Skeletal muscle satellite cell (primary cell): Measurements from ENCODE around the gene UBR4.
"Not testable (repeated sequence)": the region's sequence is repeated elsewhere in the genome, so short reads cannot be mapped to it uniquely, and the experiment has no call there.

ENCODE experiments used
- H3K27me3 ChIP-seq: 2 replicates; pipeline ENCODE4 v1.7.0; 2013; ENCODE audit warnings: low read length; ENCODE audit not compliant: control insufficient read depth, insufficient read depth
- H3K36me3 ChIP-seq: 2 replicates; pipeline ENCODE4 v1.7.0; 2013; ENCODE audit warnings: mild to moderate bottlenecking, control low read depth, low read length; ENCODE audit not compliant: insufficient read depth
- H3K4me1 ChIP-seq: 2 replicates; pipeline ENCODE4 v1.7.0; 2013; ENCODE audit warnings: low read length; ENCODE audit not compliant: control insufficient read depth, insufficient read depth
- H3K4me2 ChIP-seq: 2 replicates; pipeline ENCODE4 v1.7.0; 2013; ENCODE audit warnings: mild to moderate bottlenecking, low read length
- H3K4me3 ChIP-seq: 2 replicates; pipeline ENCODE4 v1.7.0; 2013; ENCODE audit warnings: low read length
- H3K9ac ChIP-seq: 2 replicates; pipeline ENCODE4 v1.7.0; 2013; ENCODE audit warnings: mild to moderate bottlenecking, low read depth, low read length, moderate library complexity
- H3K9me3 ChIP-seq: replicated peaks from 2 replicates; pipeline ENCODE4 v1.7.0; 2013; ENCODE audit warnings: mild to moderate bottlenecking, control low read depth, low read length

Gene UBR4

GRCh38 chr1:19234224-19234623 lies 24.2 kb upstream of the UBR4 start:
- Histone ChIP-seq H3K4me1 (peaks cover 5% of the 10 kb centered on the region), H3K4me3 (no peak overlapping the region), H3K36me3 (peaks cover 74% of the 10 kb centered on the region), H3K4me2 (no peak overlapping the region), H3K9me3 (no peaks in the 10 kb centered on the region), H3K27me3 (no peaks in the 10 kb centered on the region), H3K9ac (no peak overlapping the region)

GRCh38 chr1:19232524-19232846 lies 22.4 kb upstream of the UBR4 start:
- no peak overlapping the region for H3K9ac ChIP-seq
- H3K9me3 ChIP-seq = no peaks in the 10 kb centered on the region
- H3K36me3 ChIP-seq = peaks cover 61% of the 10 kb centered on the region
- H3K4me3 ChIP-seq = no peak overlapping the region
- H3K4me1 ChIP-seq = peaks cover 5% of the 10 kb centered on the region
- no peaks in the 10 kb centered on the region for H3K27me3 ChIP-seq
- no peak overlapping the region for H3K4me2 ChIP-seq

GRCh38 chr1:19231736-19232523 lies 21.9 kb upstream of the UBR4 start:
- not testable (repeated sequence) for H3K4me1 ChIP-seq, H3K4me3 ChIP-seq, H3K9ac ChIP-seq

DNA sequence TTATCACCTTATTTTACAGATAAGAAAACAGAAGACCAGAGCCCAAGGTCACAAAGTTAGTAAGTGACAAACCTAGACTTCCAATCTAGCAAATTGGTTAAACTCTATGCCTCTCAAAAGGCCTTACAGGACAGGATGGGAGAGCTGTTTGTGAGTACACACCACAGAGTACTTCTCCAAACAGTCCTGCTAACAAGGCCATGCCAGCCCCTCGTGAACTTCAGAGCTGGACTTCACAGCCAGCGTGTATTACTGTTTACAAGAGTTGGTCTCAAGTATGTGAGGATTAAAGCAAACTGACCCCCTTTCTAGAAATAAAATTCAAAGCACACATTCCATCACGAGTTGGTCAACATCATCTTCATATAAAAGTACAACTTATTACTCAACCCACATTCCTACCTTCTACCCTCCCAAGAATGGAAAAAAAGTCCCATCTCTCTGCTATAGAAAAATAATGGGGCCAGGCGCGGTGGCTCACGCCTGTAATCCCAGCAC lies 19.8 kb upstream of the UBR4 start:
- no peak overlapping the region for H3K9ac ChIP-seq
- no peaks in the 10 kb centered on the region for H3K9me3 ChIP-seq
- no peak overlapping the region for H3K4me3 ChIP-seq
- peaks cover 5% of the 10 kb centered on the region for H3K4me1 ChIP-seq
- H3K27me3 ChIP-seq = no peaks in the 10 kb centered on the region
- H3K36me3 ChIP-seq = peaks cover 67% of the 10 kb centered on the region
- H3K4me2 ChIP-seq = no peak overlapping the region

More at GRCh38 chr1:19231736-19232523, 21.9 kb upstream of the UBR4 start:
- H3K9me3 ChIP-seq, H3K4me2 ChIP-seq, H3K27me3 ChIP-seq: not testable (repeated sequence)
- H3K36me3 ChIP-seq = peaks cover 60% of the 10 kb centered on the region

DNA sequence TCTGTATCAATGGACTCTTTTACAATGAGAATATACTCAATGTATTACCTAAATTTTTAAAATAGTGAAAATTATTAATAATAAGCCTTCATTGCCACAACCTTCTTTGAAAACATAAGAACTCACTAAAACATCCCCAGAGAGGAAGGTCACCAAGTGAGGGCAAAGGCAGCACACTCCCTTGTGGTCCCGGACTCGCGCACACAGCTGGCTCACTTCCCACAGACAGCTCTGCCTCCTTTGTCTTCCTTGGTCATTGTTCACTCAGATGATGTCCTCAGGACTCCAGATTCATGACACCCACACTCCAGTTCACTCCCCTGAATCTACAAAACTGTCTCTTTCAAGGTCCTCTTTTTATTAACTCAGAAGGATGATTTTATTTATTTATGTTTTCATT lies 19.2 kb upstream of the UBR4 start:
- no peak overlapping the region for H3K4me2 ChIP-seq
- peaks cover 68% of the 10 kb centered on the region for H3K36me3 ChIP-seq
- no peak overlapping the region for H3K9ac ChIP-seq
- no peaks in the 10 kb centered on the region for H3K9me3 ChIP-seq
- H3K4me3 ChIP-seq = no peak overlapping the region
- H3K4me1 ChIP-seq = peaks cover 5% of the 10 kb centered on the region
- no peaks in the 10 kb centered on the region for H3K27me3 ChIP-seq

DNA sequence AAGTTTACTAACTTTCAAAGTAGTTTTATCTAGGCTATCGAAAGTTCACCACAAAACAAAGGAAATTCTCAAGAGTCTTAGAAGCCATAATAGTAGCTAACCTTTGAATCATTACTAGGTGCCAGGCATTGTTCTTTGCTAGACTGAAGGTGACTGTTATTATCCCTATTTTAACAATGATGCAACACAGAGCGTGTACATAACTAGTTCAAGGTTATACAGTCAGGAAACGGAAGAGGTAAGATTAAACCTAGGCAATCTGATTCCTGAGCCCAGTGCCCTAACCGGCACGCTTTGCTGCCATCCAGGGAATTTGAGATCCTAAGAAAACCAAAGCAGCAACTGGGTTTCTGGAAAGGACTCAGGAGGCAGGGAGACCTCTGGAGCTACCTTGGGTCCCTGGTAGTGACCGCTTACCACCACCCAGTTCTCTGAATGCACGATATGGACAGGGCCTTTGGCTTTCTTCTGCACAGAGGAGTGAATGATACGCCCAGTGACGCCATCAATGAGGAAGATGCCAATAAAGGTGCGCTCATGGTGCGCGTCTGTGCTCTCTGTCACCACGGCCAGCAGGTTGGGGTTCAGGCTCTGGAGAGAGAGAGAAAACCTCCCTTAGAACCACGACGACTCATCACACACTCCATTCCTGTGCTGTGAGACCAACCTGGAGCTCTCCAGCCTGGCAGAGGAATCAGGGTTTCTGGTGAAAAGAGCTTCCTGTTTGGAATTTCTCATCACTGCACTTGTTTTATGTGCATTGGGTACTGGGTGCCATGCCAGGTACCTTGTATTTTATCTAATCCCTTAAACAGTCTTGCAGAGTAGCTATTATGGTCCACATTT lies 13.1 kb upstream of the UBR4 start:
- H3K4me3 ChIP-seq = no peak overlapping the region

GRCh38 chr1:19222573-19222972 lies 12.5 kb upstream of the UBR4 start:
- peaks cover 87% of the 10 kb centered on the region for H3K36me3 ChIP-seq
- H3K4me1 ChIP-seq = no peaks in the 10 kb centered on the region
- no peak overlapping the region for H3K9ac ChIP-seq
- H3K9me3 ChIP-seq = no peaks in the 10 kb centered on the region
- no peaks in the 10 kb centered on the region for H3K27me3 ChIP-seq
- no peak overlapping the region for H3K4me2 ChIP-seq
- H3K4me3 ChIP-seq = no peak overlapping the region

More for the DNA sequence above, 13.1 kb upstream of the UBR4 start:
- Histone ChIP-seq H3K4me1 (no peaks in the 10 kb centered on the region), H3K9me3 (no peaks in the 10 kb centered on the region), H3K9ac (no peak overlapping the region), H3K4me2 (no peak overlapping the region), H3K36me3 (peaks cover 81% of the 10 kb centered on the region), H3K27me3 (no peaks in the 10 kb centered on the region)

GRCh38 chr1:19220991-19221390 lies 10.9 kb upstream of the UBR4 start:
- H3K9ac ChIP-seq = no peak overlapping the region
- no peaks in the 10 kb centered on the region for H3K4me1 ChIP-seq
- peaks cover 79% of the 10 kb centered on the region for H3K36me3 ChIP-seq
- no peak overlapping the region for H3K4me2 ChIP-seq
- H3K27me3 ChIP-seq = no peaks in the 10 kb centered on the region
- no peaks in the 10 kb centered on the region for H3K9me3 ChIP-seq
- no peak overlapping the region for H3K4me3 ChIP-seq

DNA sequence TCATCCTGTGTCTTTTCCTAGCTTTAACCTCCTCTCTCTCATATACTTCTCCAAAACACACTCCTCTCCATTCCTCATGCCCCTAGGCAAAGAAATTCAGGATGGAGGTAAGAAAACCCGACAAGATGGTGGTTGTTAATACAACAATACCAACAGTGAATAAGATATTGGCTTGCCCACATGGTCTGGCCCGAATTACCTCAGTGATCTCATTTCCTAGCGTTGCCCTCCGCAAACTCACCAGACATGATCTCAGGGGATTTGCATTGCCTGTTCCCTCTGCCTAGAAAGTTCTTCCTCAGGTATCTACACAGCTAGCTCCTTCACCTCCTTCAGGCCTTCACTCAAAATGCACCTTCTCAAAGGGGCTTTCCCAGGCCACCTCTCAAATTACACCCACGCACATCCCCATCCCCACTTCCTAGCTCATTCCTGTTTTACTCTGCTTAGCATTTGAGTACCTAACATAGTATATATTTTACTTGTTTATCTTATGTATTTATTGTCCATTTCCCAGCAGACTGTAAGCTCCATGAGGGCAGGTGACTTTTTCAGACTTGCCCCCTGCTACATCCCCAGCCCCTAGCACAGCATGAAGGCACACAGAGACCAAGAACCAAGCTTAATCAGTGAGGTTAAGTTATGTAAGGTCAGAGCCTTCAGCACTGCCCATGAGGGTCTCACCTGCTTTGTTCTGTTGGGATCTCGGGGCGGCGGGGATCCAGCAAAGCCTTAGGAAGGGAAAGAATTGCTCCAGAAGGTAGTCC lies 10.2 kb upstream of the UBR4 start:
- Histone ChIP-seq H3K9ac (no peak overlapping the region), H3K4me1 (no peaks in the 10 kb centered on the region), H3K27me3 (no peaks in the 10 kb centered on the region), H3K4me3 (no peak overlapping the region), H3K4me2 (no peak overlapping the region), H3K36me3 (peaks cover 81% of the 10 kb centered on the region), H3K9me3 (no peaks in the 10 kb centered on the region)

- Histone ChIP-seq H3K27me3 (no peaks in the 10 kb centered on the region), H3K9me3 (no peaks in the 10 kb centered on the region), H3K4me1 (no peaks in the 10 kb centered on the region), H3K4me2 (no peak overlapping the region), H3K4me3 (no peak overlapping the region), H3K36me3 (peaks cover 80% of the 10 kb centered on the region), H3K9ac (no peak overlapping the region)
These were observed 9.4 kb upstream of the UBR4 start for GRCh38 chr1:19219451-19219850.

DNA sequence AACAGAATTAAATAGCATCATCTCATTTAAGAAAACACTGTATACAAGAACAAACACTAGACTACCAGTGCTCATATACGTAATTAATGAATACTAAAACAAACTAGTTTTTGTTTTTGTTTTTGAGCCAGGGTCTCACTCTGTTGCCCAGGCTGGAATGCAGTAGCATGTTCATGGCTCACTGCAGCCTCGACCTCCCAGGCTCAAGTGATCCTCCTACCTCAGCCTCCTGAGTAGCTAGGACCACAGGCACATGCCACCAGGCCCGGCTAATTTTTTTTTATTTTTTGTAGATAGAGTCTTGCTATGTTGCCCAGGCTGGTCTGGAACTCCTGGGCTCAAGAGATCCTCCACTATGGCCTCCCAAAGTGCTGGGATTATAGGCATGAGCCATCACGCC lies 6.5 kb upstream of the UBR4 start:
- not testable (repeated sequence) for H3K9me3 ChIP-seq, H3K9ac ChIP-seq, H3K4me3 ChIP-seq, H3K27me3 ChIP-seq, H3K4me1 ChIP-seq, H3K4me2 ChIP-seq
- H3K36me3 ChIP-seq = peaks cover 59% of the 10 kb centered on the region
